Hematopoietic multipotent progenitor cell treated with erythropoietin and hydrocortisone succinate and interleukin-3 and kit ligand, for 6 days (in vitro differentiated cells): ENCODE measurements around the gene EVC2.

Source experiments
- DNase-seq: peaks from one replicate; pipeline ENCODE4 v3.0.0-alpha.2; 2015

EVC2 gene

DNA sequence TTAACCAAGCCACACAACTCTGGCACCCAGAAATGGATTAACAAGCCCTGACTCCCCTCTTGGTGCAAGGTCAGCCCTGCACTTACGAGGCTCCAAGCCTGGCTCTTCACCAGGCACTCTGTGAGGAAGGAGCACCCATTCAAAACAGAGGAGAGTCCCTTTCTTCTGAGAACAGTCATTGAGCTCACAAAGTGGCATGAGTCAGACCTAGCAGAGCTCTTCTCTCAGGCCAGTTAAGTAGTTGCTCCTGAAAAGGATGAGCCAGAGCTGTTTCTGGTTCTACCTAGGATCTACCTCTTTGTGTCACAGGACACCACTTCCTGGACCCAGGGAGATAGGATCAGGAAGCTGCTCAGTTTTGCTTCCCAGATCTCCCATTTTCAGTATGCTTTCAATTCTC lies 48.2 kb downstream of the EVC2 start:
- DNase-seq: no peak

DNA sequence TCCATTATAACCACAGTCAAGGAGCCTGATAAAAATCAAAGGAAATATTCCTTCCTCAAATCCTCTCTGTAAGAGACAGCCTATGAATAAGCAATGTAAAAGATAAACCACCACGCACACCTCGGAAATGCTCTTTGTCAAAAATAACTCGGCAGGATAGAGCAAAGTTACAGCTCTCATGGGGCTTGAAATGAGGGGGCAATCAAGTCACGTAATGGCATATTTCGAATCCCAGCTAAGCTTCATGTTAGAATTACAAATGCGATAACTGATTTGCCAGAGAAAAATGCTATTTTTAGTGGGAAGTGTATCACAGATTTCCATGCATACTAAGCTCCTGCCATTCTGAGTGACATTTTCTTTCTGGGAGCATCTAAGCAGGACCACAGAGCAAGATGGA lies 49.4 kb downstream of the EVC2 start:
- DNase-seq: no peak

GRCh38 chr4:5656415-5656814 lies 51.9 kb downstream of the EVC2 start:
- no peak for DNase-seq

DNA sequence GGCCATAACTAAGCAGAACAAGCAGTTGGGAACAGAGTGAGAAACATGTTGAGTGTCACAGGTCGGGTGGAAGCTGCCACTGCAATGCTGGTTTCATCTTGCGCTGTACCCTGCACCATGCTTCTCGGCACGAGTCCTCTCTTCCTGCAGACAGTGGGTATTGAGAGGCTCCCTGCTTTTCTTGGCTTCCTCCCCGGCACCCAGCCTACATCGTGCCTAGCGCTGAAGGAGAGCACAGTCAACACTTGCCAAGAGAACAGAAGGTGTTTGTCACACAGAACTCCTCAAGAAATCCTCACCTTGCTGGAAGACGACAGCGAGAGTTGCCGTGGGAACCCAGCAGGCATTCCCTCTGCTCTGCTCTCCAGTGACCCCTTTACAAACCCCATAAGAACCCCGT lies 53.6 kb downstream of the EVC2 start:
- no peak for DNase-seq

- DNase-seq: no peak
Observed at GRCh38 chr4:5651089-5651488, 57.3 kb downstream of the EVC2 start.

DNA sequence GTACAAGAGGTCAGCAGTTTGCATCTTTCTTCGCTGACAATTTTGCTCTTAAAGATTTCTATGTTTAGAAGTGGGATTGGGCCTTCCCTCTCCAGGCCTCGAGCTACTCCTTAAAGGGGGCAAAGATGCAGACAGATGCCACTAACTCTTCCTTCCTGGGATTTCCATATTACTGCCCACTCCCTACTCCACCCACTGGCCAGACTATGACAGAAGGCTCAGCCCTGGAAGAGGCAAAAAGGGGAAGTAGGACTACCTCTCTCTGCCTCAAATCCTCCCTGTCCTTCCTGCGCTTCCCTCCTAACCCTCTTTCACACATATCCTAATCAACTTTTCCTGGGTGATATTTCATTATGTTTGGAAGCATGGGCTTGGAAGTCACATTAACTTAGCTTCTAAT lies 58.3 kb downstream of the EVC2 start:
- no peak for DNase-seq

GRCh38 chr4:5647351-5647750 lies 61.0 kb downstream of the EVC2 start:
- no peak for DNase-seq

DNA sequence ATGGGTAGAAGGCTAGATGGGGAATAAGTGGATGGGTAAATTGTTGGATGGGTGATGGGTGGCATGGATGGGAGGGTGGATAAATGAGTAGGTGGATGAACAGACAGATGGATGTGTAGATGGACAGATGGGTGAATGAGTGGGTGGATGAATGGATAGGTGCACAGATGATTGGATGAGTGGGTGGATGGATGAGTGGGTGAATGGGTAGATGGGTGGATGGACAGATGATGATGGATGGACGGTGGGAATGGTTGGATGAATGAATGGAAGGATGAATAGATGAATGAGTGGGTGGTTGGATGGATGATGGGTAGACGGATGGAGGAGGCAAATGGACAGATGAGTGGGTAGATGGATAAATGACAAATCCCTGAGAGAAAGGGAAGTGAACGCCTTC lies 68.3 kb downstream of the EVC2 start:
- DNase-seq: no peak

DNA sequence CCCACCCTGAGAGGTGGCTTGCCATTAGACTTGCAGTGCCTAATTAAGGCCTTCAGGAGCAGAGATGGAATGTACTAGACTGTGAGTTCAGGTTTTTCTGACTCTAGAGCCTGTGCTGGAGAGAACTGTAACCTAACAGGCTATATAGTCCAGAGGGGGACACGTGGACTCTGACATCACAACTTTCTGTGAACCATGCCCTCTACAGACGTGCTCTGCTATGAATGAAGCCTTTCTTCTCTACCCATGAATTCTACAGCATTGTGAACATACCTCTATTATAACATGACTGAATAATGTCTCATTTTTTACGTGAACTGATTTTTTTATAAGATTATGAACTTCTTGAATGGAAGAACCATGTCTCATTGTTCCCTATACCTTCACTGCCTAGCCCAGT lies 68.8 kb downstream of the EVC2 start:
- no peak for DNase-seq

- DNase-seq: no peak
Observed at GRCh38 chr4:5638976-5639375, 69.4 kb downstream of the EVC2 start.

- no peak for DNase-seq
Observed at GRCh38 chr4:5638316-5638715, 70.0 kb downstream of the EVC2 start.

- no peak for DNase-seq
Observed at GRCh38 chr4:5636766-5637670, 71.3 kb downstream of the EVC2 start.

- DNase-seq: no peak
Observed at GRCh38 chr4:5635826-5636195, 72.5 kb downstream of the EVC2 start.

DNA sequence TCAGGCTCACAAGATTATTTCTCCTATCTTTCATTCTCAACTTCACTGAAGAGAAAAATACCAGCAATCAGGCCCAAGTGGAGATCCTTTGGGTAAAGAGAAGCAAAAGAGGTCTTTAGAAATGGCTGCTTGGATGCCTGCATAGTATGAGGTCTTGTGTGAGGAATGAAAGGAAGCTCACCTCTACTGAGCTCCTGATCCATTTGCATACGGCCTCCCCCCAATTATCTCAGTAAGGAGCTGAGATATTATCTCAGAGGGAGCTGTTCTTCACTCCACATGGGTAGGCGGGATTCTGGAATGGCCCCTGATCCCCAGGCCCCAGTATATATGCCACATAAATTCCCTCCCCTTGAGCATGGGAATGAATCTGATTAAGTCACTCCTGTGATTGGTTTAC lies 75.8 kb downstream of the EVC2 start:
- no peak for DNase-seq

- no peak for DNase-seq
Observed at GRCh38 chr4:5632066-5632440, 76.3 kb downstream of the EVC2 start.

GRCh38 chr4:5631352-5632065 lies 76.8 kb downstream of the EVC2 start:
- no peak for DNase-seq

DNA sequence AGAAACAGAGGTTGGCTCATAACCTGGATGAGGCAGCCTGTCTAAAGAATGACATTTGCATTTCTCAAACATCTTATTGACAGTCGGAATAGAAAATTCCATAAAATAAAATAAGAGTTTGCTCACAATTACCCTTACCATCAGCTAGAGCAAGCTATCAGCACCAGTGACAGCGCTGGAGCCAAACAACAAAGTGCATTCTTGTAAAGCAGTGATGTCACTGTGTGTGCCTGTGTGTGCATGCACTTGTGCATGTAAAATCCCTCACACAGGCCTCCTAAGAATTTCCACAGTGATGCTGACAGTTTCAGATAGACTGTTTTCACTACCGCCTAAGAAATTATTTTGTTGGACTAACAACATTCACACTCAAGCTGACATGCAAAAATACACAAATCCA lies 77.6 kb downstream of the EVC2 start:
- DNase-seq: no peak

- DNase-seq: no peak
Observed at GRCh38 chr4:5629542-5629941, 78.8 kb downstream of the EVC2 start.

- no peak for DNase-seq
Observed at GRCh38 chr4:5626913-5627312, 81.4 kb downstream of the EVC2 start.

- DNase-seq: no peak
Observed at GRCh38 chr4:5622596-5622995, 85.8 kb downstream of the EVC2 start.

GRCh38 chr4:5619913-5620625 lies 88.3 kb downstream of the EVC2 start:
- DNase-seq: no peak

- DNase-seq: no peak
Observed at GRCh38 chr4:5618051-5618960, 90.1 kb downstream of the EVC2 start.
